GM18526 (cell line): ENCODE results near the gene CYSLTR2.

Source experiments
- POLR2A ChIP-seq: IDR thresholded peaks from 3 replicates; pipeline ENCODE4 v1.6.1; 2011; ENCODE audit not compliant: insufficient read length; ENCODE audit errors: extremely low read depth

The CYSLTR2 gene

DNA sequence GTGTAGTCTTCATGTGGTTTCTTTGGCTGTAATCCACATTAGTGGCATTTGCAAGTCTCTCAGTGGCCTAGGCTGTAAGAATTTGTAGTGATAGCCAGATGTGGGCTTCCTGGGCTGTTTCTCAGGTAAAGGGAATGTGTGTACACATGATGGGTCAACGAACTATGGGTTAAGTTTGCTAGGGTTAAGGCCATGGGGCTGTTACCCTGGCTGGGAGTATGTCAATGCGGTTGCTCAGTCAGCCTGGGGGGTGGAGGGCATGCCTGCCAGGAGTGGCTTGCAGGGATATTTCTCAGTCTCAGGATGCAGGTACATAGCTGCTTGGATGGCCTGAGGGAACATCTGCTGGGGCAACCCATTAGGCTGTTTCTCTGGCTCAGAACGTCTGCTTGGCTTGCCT lies 13.4 kb downstream of the CYSLTR2 start:
- TF ChIP-seq POLR2A = no peak

DNA sequence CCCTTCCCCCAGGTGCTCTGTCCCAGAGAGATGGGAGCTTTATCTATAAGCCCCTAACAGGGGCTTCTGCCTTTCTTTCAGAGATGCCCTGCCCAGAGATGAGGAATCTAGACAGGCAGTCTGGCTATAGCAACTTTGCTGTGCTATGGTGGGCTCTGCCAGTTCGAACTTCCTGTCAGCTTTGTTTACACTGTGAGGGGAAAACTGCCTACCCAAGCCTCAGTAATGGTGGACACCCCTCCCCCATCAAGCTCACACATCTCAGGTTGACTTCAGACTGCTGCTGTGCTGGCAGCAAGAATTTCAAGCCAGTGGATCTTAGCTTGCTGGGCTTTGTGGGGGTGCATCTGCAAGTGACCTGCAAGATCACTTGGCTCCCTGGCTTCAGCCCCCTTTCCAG lies 21.5 kb downstream of the CYSLTR2 start:
- TF ChIP-seq POLR2A = no peak

DNA sequence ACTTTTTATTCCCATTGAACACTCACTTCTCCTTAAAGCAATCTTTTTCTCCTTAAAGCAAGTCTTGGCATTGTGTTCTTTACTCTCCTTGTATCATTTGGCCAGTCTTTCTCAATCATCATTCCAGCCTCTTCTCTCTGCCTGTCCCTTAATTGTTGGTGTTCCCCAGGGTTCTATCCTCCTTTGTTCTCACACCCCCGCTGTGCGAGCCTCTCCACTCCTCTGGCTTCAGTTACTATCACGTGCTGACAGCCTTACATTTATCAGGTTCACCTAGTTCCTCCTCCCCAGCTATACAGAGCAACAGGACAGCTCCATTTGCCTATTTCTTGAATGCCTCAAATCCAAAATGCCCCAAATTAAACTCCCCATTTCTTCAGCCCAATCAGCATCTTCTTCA lies 24.6 kb downstream of the CYSLTR2 start:
- TF ChIP-seq POLR2A = no peak

DNA sequence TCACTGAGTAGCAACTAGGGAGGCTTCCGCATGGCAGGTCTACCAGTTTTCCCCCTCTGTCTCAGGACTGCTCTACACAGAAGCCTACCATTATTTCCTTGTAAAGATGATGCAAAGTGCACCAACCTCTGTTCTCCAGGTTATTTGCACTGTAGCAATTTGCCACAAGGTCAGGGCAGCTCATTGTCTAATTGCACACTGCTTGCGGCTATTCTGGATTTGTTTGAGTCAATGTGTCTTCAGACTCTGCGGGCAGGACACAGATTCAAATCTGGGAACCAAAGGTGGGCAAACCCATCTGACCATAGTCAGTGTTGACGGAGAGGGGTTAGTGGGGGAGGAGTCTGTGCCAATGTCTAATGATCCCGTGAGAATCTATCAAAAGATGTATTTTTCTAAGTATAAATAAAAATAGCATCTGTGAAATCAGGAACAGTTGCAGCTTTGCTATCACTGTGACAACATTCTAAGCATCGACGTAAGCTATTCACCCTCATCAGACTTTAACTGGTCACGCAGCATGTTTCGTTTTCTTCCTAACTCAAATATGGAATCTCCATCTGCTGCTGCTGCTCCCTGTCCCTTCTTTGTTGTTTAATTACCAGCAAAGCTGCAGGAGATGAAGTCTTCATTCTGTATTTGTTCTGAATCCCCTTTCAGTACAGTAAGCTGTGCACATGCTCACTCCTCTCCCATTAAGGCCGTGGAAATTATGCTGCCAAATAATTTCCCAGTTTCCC lies 26.4 kb downstream of the CYSLTR2 start:
- no peak for TF ChIP-seq POLR2A

DNA sequence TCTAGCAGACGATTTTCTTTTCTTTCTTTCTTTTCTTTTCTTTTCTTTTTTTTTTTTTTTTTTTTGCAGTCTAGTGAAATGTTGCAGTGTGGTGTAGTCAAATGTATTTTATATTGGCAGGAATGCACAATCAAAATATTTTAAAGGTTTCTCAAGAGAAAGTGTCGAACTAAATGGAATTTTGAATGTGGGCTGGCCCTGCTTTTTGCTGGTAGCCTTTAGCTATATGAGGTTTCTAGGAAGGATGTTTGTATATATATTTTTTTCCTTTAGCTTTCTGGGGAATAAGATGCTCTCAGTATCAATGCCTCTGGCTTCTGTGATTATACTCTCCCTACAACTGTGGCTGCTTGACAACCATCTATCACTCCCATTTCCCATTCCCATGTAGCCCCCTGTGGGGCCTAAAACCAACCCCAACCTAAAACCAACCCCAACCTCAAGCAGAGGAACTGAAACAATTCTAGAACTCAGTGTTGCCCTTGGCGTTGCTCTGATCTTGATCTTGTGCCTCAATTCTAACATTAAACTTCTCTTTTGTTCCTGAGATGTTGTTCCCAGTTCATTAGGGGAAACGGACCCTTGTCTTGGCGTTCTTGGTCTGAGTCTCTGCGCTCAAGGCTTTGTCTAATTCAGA lies 27.1 kb downstream of the CYSLTR2 start:
- TF ChIP-seq POLR2A = no peak

DNA sequence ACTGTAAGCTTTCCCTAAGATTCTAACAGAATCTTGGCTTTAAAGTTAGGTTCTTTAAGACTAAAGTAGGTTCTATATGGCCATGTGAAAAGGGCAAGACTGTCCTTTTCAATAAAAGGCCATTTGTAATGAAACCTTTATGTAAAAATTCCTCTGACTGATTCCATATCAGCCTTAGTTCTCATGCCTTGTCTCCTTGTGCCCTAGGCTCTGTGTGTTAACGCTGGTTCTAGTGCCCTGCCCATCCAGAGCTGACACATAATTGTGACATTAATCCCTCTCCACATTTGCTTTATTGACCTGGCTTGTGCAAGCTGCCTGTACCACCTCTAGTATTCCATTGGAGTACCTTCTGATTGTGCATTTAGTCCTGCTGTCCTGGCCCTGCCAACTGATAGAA lies 28.2 kb downstream of the CYSLTR2 start:
- no peak for TF ChIP-seq POLR2A

GRCh38 chr13:48682436-48682835 lies 28.7 kb downstream of the CYSLTR2 start:
- TF ChIP-seq POLR2A = no peak

DNA sequence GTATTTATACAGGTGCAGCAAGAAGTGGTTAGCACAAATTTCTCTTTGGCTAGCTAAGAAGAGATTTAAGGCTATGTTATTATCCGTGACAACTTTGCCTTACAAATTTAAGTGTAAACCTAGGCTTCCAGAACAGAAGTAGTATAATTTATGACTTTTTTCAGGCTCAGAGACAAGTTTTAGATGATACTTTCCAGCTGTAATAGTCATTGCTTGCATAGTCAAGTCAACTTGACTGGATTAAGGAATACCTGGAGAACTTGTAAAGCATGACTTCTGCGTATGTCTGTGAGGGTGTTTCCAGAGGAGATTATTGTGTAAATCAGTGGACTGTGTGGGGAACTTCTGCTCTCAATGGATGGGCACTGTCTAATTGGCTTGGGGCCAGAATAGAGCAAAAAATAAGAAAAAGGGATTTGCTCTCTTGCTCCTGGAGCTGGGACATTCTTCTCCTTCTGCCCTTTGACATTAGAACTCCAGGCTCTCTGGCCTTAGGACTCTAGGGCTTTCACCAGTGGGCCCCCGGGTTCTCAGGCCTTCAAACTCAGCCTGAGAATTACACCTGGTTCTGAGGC lies 33.0 kb downstream of the CYSLTR2 start:
- TF ChIP-seq POLR2A = no peak

DNA sequence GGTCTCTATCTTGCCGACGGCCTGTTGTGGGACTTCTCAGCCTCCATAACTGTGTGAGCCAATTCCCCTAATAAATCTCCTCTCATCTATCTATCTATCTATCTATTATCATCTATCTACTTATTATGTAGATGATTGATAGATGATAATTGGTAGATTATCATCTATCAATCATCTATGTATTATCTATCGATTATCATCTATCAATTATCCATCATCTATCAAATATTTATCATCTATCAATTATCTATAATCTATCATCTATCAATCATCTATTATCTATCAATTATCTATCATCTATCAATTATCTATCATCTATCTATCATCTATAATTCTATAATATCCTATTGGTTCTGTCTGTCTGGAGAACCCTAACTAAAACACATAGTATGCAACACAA lies 33.5 kb downstream of the CYSLTR2 start:
- no peak for TF ChIP-seq POLR2A

DNA sequence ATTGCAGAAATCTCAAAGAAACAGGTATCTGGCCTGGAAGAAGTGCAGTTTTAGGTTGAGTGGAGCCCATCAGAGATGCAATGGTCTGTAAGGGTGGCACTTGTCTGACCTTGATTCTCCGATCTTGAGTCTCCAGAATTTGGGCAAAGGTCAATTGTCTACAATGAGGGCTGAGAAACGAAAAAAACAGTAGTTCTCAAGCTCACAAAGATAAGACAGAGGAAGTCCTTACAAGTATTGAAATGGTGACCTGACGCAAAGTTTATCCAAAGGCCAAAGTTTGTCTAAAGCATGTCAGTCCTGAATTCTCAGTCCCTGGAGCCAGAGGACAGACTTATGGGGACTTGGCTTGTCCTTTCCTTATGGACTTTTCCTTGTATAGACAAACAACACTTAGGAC lies 40.3 kb downstream of the CYSLTR2 start:
- TF ChIP-seq POLR2A = no peak

DNA sequence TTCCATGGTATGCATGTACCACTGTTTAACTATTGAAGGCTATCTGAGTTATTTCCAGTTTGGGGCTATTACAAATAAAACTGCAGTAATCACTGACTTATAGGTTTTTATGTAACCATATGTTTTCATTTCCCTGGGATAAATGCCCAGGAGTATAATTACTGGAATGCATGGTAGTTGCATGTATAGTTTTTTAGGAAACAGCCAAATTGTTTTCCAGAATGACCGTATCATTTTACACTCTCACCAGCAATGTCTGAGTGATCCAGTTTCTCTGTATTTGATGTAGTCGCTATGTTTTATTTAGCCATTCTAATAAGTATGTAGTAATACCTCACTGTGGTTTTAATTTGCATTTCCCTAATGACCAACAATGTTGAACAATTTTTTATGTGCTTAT lies 42.0 kb downstream of the CYSLTR2 start:
- TF ChIP-seq POLR2A = no peak

DNA sequence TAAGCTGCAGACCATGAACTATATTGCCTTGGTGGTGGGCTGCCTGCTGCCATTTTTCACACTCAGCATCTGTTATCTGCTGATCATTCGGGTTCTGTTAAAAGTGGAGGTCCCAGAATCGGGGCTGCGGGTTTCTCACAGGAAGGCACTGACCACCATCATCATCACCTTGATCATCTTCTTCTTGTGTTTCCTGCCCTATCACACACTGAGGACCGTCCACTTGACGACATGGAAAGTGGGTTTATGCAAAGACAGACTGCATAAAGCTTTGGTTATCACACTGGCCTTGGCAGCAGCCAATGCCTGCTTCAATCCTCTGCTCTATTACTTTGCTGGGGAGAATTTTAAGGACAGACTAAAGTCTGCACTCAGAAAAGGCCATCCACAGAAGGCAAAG lies 53.7 kb downstream of the CYSLTR2 start:
- TF ChIP-seq POLR2A = no peak

DNA sequence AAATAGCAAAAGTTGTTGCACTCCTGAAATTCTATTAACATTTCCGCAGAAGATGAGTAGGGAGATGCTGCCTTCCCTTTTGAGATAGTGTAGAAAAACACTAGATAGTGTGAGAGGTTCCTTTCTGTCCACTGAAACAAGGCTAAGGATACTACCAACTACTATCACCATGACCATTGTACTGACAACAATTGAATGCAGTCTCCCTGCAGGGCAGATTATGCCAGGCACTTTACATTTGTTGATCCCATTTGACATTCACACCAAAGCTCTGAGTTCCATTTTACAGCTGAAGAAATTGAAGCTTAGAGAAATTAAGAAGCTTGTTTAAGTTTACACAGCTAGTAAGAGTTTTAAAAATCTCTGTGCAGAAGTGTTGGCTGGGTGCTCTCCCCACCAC lies 55.0 kb downstream of the CYSLTR2 start:
- no peak for TF ChIP-seq POLR2A

GRCh38 chr13:48709213-48709612 lies 55.5 kb downstream of the CYSLTR2 start:
- no peak for TF ChIP-seq POLR2A

DNA sequence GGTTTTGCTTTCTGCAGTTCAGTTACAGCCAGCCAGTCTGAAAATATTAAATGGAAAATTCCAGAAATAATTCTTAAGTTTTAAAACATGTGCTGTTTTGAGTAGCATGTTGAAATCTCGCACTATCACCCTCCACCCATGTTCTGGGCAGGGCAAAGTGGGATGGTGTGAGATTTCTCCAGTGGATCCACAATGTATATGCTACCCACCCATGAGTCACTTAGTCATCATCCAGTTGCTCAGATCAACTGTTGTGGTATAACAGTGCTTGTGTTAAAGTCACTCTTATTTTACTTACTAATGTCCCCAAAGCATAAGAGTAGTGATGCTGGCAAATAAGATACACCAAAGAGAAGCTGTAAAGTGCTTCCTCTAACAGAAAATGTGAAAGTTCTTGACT lies 56.4 kb downstream of the CYSLTR2 start:
- no peak for TF ChIP-seq POLR2A

GRCh38 chr13:48712141-48712540 lies 58.4 kb downstream of the CYSLTR2 start:
- no peak for TF ChIP-seq POLR2A

DNA sequence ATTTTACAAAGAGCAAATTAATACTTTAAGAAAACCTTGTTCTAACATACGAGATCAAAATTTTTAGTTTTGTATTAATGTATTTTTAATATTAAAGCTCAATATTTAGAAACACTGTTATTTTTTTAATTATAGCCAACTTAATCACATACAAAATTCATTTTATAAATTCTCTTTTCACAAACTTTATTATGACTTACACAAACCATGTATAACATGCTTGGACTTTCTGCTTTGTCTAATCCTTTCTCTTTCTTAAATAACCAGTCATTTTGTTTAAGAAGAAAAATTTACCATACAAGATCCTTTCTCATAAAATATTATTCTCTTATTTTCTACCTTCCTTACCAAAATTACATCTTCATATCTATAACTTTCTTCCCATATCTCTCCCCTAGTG lies 62.2 kb downstream of the CYSLTR2 start:
- TF ChIP-seq POLR2A = no peak
